ENCODE measurements around the gene KLHL29.

Gene KLHL29

GRCh38 chr2:23603156-23603555 lies 218.2 kb downstream of the KLHL29 start:
- H3K27ac ChIP-seq, result no peak overlapping the region

DNA sequence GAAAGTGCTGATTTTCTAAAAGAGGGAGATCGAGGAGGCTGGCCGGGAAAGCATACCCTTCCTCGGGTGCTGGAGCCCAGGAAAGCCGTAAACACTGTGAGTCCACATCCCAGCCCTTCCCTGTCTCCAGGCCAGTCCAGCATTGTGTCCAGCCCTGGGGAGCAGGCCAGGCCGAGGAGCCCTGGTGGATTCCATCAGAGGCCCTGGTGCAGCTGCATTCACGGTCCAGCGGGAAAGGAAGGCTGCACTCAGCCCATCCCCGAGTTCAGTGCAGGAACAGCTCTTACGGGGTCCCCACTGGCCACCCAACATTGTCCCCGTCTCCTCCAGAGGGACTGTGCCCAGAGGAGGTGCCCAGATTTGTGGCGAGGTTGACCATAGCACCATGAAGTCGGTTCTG lies 218.6 kb downstream of the KLHL29 start:
- Histone ChIP-seq H3K27ac (no peak overlapping the region), H3K4me3 (no peak overlapping the region)
- TF ChIP-seq CTCF (IDR thresholded peaks at IDR 0.05), result no peak
- DNase-seq (ENCODE audit: low spot score), result no peak

More at GRCh38 chr2:23603156-23603555, 218.2 kb downstream of the KLHL29 start:
- TF ChIP-seq CTCF (IDR thresholded peaks at IDR 0.05), result no peak
- no peak for DNase-seq (ENCODE audit: low spot score)
- no peak overlapping the region for H3K4me3 ChIP-seq

- no peak for DNase-seq (ENCODE audit: low spot score)
- no peak overlapping the region for H3K4me3 ChIP-seq
- no peak for TF ChIP-seq CTCF (IDR thresholded peaks at IDR 0.05)
- no peak overlapping the region for H3K27ac ChIP-seq
Measured at GRCh38 chr2:23604731-23605130, 219.8 kb downstream of the KLHL29 start.

DNA sequence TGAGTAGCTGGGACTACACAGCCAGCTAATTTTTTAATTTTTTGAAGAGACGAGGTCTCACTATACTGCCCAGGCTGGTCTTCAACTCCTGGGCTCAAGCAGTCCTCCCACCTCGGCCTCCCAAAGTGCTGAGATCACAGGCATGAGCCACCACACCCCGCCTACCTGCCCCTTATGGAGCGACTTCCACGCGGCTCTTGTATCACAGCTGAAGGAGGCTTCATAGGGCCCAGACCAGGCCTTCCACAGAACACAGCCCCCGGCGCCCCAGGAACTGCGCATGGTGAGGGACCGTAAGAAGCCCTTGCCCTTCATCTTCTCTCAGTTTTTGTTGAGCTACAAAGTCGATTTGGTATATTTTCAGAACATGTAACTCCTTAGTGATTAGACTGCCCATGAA lies 220.3 kb downstream of the KLHL29 start:
- no peak for TF ChIP-seq CTCF (IDR thresholded peaks at IDR 0.05)
- DNase-seq (ENCODE audit: low spot score), result no peak
- Histone ChIP-seq H3K27ac (no peak overlapping the region), H3K4me3 (no peak overlapping the region)

DNA sequence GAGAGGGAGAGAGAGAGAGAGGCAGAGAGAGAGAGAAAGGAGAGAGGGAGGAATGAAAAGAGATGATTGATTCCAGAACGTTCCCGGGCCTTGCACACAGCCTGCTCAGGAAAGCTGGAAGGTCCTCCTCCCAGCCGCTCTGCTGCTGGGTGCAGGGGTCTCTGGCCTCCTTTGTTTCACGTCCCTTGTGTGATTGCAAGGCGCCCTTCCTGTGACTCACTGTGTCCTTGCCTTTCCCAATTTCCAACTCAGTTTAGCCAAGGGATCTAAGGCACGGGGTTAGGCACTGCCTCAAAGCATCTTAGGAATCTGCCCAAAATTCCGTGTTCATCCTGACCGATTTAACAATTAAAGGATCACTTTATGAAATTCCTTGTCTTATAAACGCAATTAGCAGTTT lies 221.2 kb downstream of the KLHL29 start:
- no peak for DNase-seq (ENCODE audit: low spot score)

GRCh38 chr2:23606968-23607367 lies 222.0 kb downstream of the KLHL29 start:
- Histone ChIP-seq H3K27ac (no peak overlapping the region), H3K4me3 (no peak overlapping the region)
- DNase-seq (ENCODE audit: low spot score), result no peak
- TF ChIP-seq CTCF (IDR thresholded peaks at IDR 0.05), result no peak

More for the DNA sequence above, 221.2 kb downstream of the KLHL29 start:
- Histone ChIP-seq H3K27ac (no peak overlapping the region), H3K4me3 (no peak overlapping the region)
- TF ChIP-seq CTCF (IDR thresholded peaks at IDR 0.05), result no peak

DNA sequence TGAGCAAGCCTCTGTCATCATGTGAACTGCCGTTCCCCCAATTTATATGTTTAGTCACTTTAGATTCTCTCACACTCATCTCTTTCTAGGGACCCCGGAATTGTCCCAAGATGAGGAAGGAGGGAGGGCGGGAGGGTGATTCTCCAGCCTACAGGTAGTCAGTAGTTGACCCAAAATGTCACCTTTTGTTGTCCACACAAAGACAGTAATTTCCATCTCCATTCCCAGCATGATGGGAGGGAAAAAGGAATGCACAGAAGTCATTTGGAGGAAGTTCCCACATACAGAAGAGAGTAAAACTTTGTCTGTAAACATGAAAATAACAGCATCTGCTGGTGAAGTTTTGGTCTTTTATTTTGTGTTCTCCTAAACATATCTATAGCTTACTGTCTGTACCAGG lies 222.9 kb downstream of the KLHL29 start:
- Histone ChIP-seq H3K4me3 (no peak overlapping the region), H3K27ac (no peak overlapping the region)
- TF ChIP-seq CTCF (IDR thresholded peaks at IDR 0.05), result no peak
- DNase-seq (ENCODE audit: low spot score), result no peak
